Fibroblast of lung (primary cell): ENCODE measurements around the gene SFRP5. TPM values are rescaled to one million over a fixed set of nuclear protein-coding genes. Genes with fewer than 3 reads are reported as not detected.

Experiments
- DNase-seq, 2 donors: peaks; one replicate each; pipeline versions ENCODE4 v3.0.0 to v3.0.0-alpha.2; 2010; ENCODE audit warnings: low read depth in 2 of 2
- H2AFZ ChIP-seq: 2 replicates; pipeline ENCODE4 v1.5.1; 2012; ENCODE audit warnings: low read length, control low read depth, inconsistent platforms
- H3K27ac ChIP-seq: 2 replicates; pipeline ENCODE4 v1.5.1; 2011; ENCODE audit warnings: low read length, control low read depth; ENCODE audit not compliant: insufficient read depth
- H3K27me3 ChIP-seq: 2 replicates; pipeline ENCODE4 v1.5.1; 2011; ENCODE audit warnings: mild to moderate bottlenecking, low read length; ENCODE audit not compliant: control insufficient read depth, insufficient read depth
- H3K36me3 ChIP-seq: 2 replicates; pipeline ENCODE4 v1.5.1; 2011; ENCODE audit warnings: low read length; ENCODE audit not compliant: control insufficient read depth, insufficient read depth
- H3K4me1 ChIP-seq: 2 replicates; pipeline ENCODE4 v1.5.1; 2011; ENCODE audit warnings: low read length; ENCODE audit not compliant: control insufficient read depth, insufficient read depth; ENCODE audit errors: extremely low read depth
- H3K4me2 ChIP-seq: 2 replicates; pipeline ENCODE4 v1.5.1; 2011; ENCODE audit warnings: low read length, control low read depth; ENCODE audit not compliant: insufficient read depth; ENCODE audit errors: extremely low read depth
- H3K4me3 ChIP-seq, 4 experiments: fragments of 200-600 bp in 1 of 4; sonication (generic) in 1 of 4; replicated peaks in 1 of 4; 2 replicates each; pipeline ENCODE4 v1.5.1; 2011 to 2016; ENCODE audit warnings: low read length in 4 of 4, low read depth in 3 of 4, mild to moderate bottlenecking in 3 of 4, control low read depth in 2 of 4, inconsistent platforms in 1 of 4, mixed read lengths in 1 of 4; ENCODE audit not compliant: insufficient read depth in 1 of 4; ENCODE audit errors: control extremely low read depth in 1 of 4
- H3K79me2 ChIP-seq: 2 replicates; pipeline ENCODE4 v1.5.1; 2012; ENCODE audit warnings: mild to moderate bottlenecking, low read length, inconsistent platforms; ENCODE audit not compliant: control insufficient read depth, insufficient read depth
- H3K9ac ChIP-seq: 2 replicates; pipeline ENCODE4 v1.5.1; 2011; ENCODE audit warnings: mild to moderate bottlenecking, low read length, control low read depth; ENCODE audit not compliant: insufficient read depth
- H3K9me3 ChIP-seq: 2 replicates; pipeline ENCODE4 v1.5.1; 2012; ENCODE audit warnings: low read depth, low read length; ENCODE audit not compliant: control insufficient read depth, insufficient read depth
- H4K20me1 ChIP-seq: 2 replicates; pipeline ENCODE4 v1.5.1; 2011; ENCODE audit warnings: low read length; ENCODE audit not compliant: control insufficient read depth, insufficient read depth; ENCODE audit errors: extremely low read depth
- CTCF ChIP-seq, 2 donors: IDR thresholded peaks in 1 of 2; conservative IDR thresholded peaks in 1 of 2; 1 replicate in 1 of 2; 2 replicates in 1 of 2; pipeline ENCODE4 v1.5.1; 2011 to 2012; ENCODE audit warnings: low read length in 2 of 2, control low read depth in 1 of 2, inconsistent platforms in 1 of 2, low read depth in 1 of 2, mild to moderate bottlenecking in 1 of 2
- EZH2 ChIP-seq: IDR thresholded peaks from 2 replicates; pipeline ENCODE4 v1.5.1; 2012; ENCODE audit warnings: low read length, control low read depth, mild to moderate bottlenecking; ENCODE audit errors: missing control alignments
- polyA plus RNA-seq, 2 donors: library from polyadenylated mRNA; depleted of rRNA in 1 of 2; stranded (reverse) in 1 of 2; unstranded in 1 of 2; fragments of >200 nt; gene quantifications; 2 replicates each; pipeline ENCODE4 v1.2.1, GENCODE V29; 2011 to 2012; ENCODE audit warnings: missing spikeins in 1 of 2
- total RNA-seq: library from RNA; depleted of rRNA; stranded (reverse); fragments of >200 nt; gene quantifications from 2 replicates; pipeline ENCODE4 v1.2.1, GENCODE V29; 2014

The SFRP5 gene
- total and polyA plus RNA-seq, 2 donors (not counting 1 experiment from before 2014, with no cell fraction given): not detected

- no peaks in the 10 kb centered on the region for H4K20me1 ChIP-seq
- no peak overlapping the region for H3K9ac ChIP-seq
- TF ChIP-seq EZH2 (no peak), CTCF (conservative IDR thresholded peaks at IDR 0.05 in 1 of 2, IDR thresholded peaks at IDR 0.05 in 1 of 2; ENCODE audit: low read depth in 1 of 2, low read length in 2 of 2) (no peak)
- H3K79me2 ChIP-seq: no peaks in the 10 kb centered on the region
- H3K36me3 ChIP-seq: no peaks in the 10 kb centered on the region
- H3K4me2 ChIP-seq: no peak overlapping the region
- no peak overlapping the region for H3K4me3 ChIP-seq
- H3K9me3 ChIP-seq: no peaks in the 10 kb centered on the region
- no peak overlapping the region for H3K27ac ChIP-seq
- peaks cover 9% of the 10 kb centered on the region for H3K27me3 ChIP-seq
- H2AFZ ChIP-seq: no peak overlapping the region
- no peak for DNase-seq
- no peaks in the 10 kb centered on the region for H3K4me1 ChIP-seq
Observed at GRCh38 chr10:97812696-97813095, 40.9 kb upstream of the SFRP5 start.

- Histone ChIP-seq H3K4me3 (no peak overlapping the region), H3K27ac (no peak overlapping the region), H3K36me3 (no peaks in the 10 kb centered on the region), H3K4me1 (no peaks in the 10 kb centered on the region), H3K9me3 (no peaks in the 10 kb centered on the region), H3K27me3 (peaks cover 9% of the 10 kb centered on the region), H2AFZ (no peak overlapping the region), H3K9ac (no peak overlapping the region), H3K79me2 (no peaks in the 10 kb centered on the region), H4K20me1 (no peaks in the 10 kb centered on the region), H3K4me2 (no peak overlapping the region)
- TF ChIP-seq EZH2 (no peak), CTCF (conservative IDR thresholded peaks at IDR 0.05 in 1 of 2, IDR thresholded peaks at IDR 0.05 in 1 of 2; ENCODE audit: low read depth in 1 of 2, low read length in 2 of 2) (no peak)
- DNase-seq: no peak
Observed at GRCh38 chr10:97811958-97812357, 40.2 kb upstream of the SFRP5 start.

GRCh38 chr10:97810446-97810845, 38.6 kb upstream of the SFRP5 start:
- Histone ChIP-seq H2AFZ (no peak overlapping the region), H3K4me2 (no peak overlapping the region), H3K4me3 (no peak overlapping the region), H3K27me3 (peaks cover 4% of the 10 kb centered on the region), H3K36me3 (no peaks in the 10 kb centered on the region), H3K79me2 (no peaks in the 10 kb centered on the region), H3K9ac (no peak overlapping the region), H4K20me1 (no peaks in the 10 kb centered on the region), H3K27ac (no peak overlapping the region), H3K4me1 (no peaks in the 10 kb centered on the region), H3K9me3 (no peaks in the 10 kb centered on the region)
- peak in 1 of 2 donors; percentile 71 for DNase-seq
- TF ChIP-seq EZH2: no peak
